ENCODE results near the gene HTRA2. TPM values are rescaled to one million over a fixed set of nuclear protein-coding genes. Genes with fewer than 3 reads are reported as not detected.
"Not testable (repeated sequence)": the region's sequence is repeated elsewhere in the genome, so short reads cannot be mapped to it uniquely, and the experiment has no call there.

The HTRA2 gene
- total RNA-seq, 1 donor from 2014 or later, result 41.9 TPM

- Mint-ChIP-seq H3K4me3 (ENCODE audit: low read depth) (no peak overlapping the region), H3K27ac (peak overlapping the region; percentile 82)
These were observed 28.8 kb downstream of the HTRA2 start for GRCh38 chr2:74558284-74559230.

GRCh38 chr2:74559912-74560311, 30.2 kb downstream of the HTRA2 start:
- TF ChIP-seq CTCF (IDR thresholded peaks at IDR 0.05; ENCODE audit: unreplicated experiment), result no peak
- Mint-ChIP-seq H3K4me1 (ENCODE audit: low read depth) (peaks cover 8% of the 10 kb centered on the region), H3K27me3 (peaks cover 39% of the 10 kb centered on the region), H3K27ac (no peak overlapping the region), H3K9me3 (ENCODE audit: low read depth) (no peaks in the 10 kb centered on the region), H3K4me3 (ENCODE audit: low read depth) (no peak overlapping the region), H3K36me3 (ENCODE audit: insufficient read depth) (no peaks in the 10 kb centered on the region)
- no peak for DNase-seq (ENCODE audit: low spot score, unreplicated experiment)

More at GRCh38 chr2:74558284-74559230, 28.8 kb downstream of the HTRA2 start:
- no peaks in the 10 kb centered on the region for H3K36me3 Mint-ChIP-seq (ENCODE audit: insufficient read depth)
- peaks cover 10% of the 10 kb centered on the region for H3K4me1 Mint-ChIP-seq (ENCODE audit: low read depth)
- peaks cover 32% of the 10 kb centered on the region for H3K27me3 Mint-ChIP-seq
- H3K9me3 Mint-ChIP-seq (ENCODE audit: low read depth), result no peaks in the 10 kb centered on the region
- TF ChIP-seq CTCF (IDR thresholded peaks at IDR 0.05; ENCODE audit: unreplicated experiment), result no peak
- no peak for DNase-seq (ENCODE audit: low spot score, unreplicated experiment)

GRCh38 chr2:74560591-74560990, 30.9 kb downstream of the HTRA2 start:
- Mint-ChIP-seq H3K4me1 (ENCODE audit: low read depth) (peaks cover 6% of the 10 kb centered on the region), H3K27me3 (peaks cover 39% of the 10 kb centered on the region), H3K36me3 (ENCODE audit: insufficient read depth) (no peaks in the 10 kb centered on the region), H3K27ac (no peak overlapping the region), H3K4me3 (ENCODE audit: low read depth) (no peak overlapping the region), H3K9me3 (ENCODE audit: low read depth) (no peaks in the 10 kb centered on the region)
- no peak for DNase-seq (ENCODE audit: low spot score, unreplicated experiment)
- TF ChIP-seq CTCF (IDR thresholded peaks at IDR 0.05; ENCODE audit: unreplicated experiment), result no peak

GRCh38 chr2:74561022-74561421, 31.3 kb downstream of the HTRA2 start:
- H3K4me3 Mint-ChIP-seq (ENCODE audit: low read depth); H3K9me3 Mint-ChIP-seq (ENCODE audit: low read depth): not testable (repeated sequence)

GRCh38 chr2:74562126-74562775, 32.5 kb downstream of the HTRA2 start:
- H3K27ac Mint-ChIP-seq, result no peak overlapping the region
- H3K4me3 Mint-ChIP-seq (ENCODE audit: low read depth), result no peak overlapping the region
- peaks cover 47% of the 10 kb centered on the region for H3K27me3 Mint-ChIP-seq
- no peak for TF ChIP-seq CTCF (IDR thresholded peaks at IDR 0.05; ENCODE audit: unreplicated experiment)
- H3K36me3 Mint-ChIP-seq (ENCODE audit: insufficient read depth), result no peaks in the 10 kb centered on the region
- no peaks in the 10 kb centered on the region for H3K9me3 Mint-ChIP-seq (ENCODE audit: low read depth)
- H3K4me1 Mint-ChIP-seq (ENCODE audit: low read depth), result peaks cover 6% of the 10 kb centered on the region
- DNase-seq (ENCODE audit: low spot score, unreplicated experiment), result no peak

More at GRCh38 chr2:74561022-74561421, 31.3 kb downstream of the HTRA2 start:
- not testable (repeated sequence) for H3K36me3 Mint-ChIP-seq (ENCODE audit: insufficient read depth); H3K4me1 Mint-ChIP-seq (ENCODE audit: low read depth); H3K27ac Mint-ChIP-seq; DNase-seq (ENCODE audit: low spot score, unreplicated experiment)
- H3K27me3 Mint-ChIP-seq, result peaks cover 44% of the 10 kb centered on the region
